H9 (cell line): ENCODE measurements around the gene C22orf23. TPM values are rescaled to one million over a fixed set of nuclear protein-coding genes. Genes with fewer than 3 reads are reported as not detected.

ENCODE experiments used
- DNase-seq: peaks from one replicate; pipeline ENCODE4 v3.0.0-alpha.2; 2017
- H2AFZ ChIP-seq: one replicate; pipeline ENCODE4 v1.6.1; 2013; ENCODE audit warnings: mild to moderate bottlenecking, low read length, control low read depth, moderate library complexity
- H2AK5ac ChIP-seq: 2 replicates; pipeline ENCODE4 v1.6.1; 2013; ENCODE audit warnings: low read length, control low read depth, mixed read lengths; ENCODE audit not compliant: insufficient read length
- H2BK120ac ChIP-seq: one replicate; pipeline ENCODE4 v1.6.1; 2013; ENCODE audit warnings: low read depth, mild to moderate bottlenecking, low read length, control low read depth, inconsistent platforms; ENCODE audit not compliant: poor library complexity, severe bottlenecking
- H2BK12ac ChIP-seq: 2 replicates; pipeline ENCODE4 v1.6.1; 2013; ENCODE audit warnings: low read length, control low read depth, mixed read lengths, low read depth; ENCODE audit not compliant: insufficient read length
- H2BK15ac ChIP-seq: 2 replicates; pipeline ENCODE4 v1.6.1; 2013; ENCODE audit warnings: low read depth, low read length, control low read depth
- H2BK20ac ChIP-seq: one replicate; pipeline ENCODE4 v1.6.1; 2013; ENCODE audit warnings: low read depth, mild to moderate bottlenecking, low read length, control low read depth, inconsistent platforms; ENCODE audit not compliant: poor library complexity, severe bottlenecking
- H2BK5ac ChIP-seq: 2 replicates; pipeline ENCODE4 v1.6.1; 2013; ENCODE audit warnings: low read length, control low read depth, mixed read lengths; ENCODE audit not compliant: insufficient read length
- H3K14ac ChIP-seq: 2 replicates; pipeline ENCODE4 v1.6.1; 2013; ENCODE audit warnings: low read length, control low read depth; ENCODE audit not compliant: insufficient read depth
- H3K18ac ChIP-seq: 2 replicates; pipeline ENCODE4 v1.6.1; 2013; ENCODE audit warnings: low read depth, mild to moderate bottlenecking, mixed read lengths, low read length, control low read depth; ENCODE audit not compliant: insufficient read length
- H3K23ac ChIP-seq: 2 replicates; pipeline ENCODE4 v1.6.1; 2013; ENCODE audit warnings: low read length, control low read depth, mixed read lengths, low read depth; ENCODE audit not compliant: insufficient read length
- H3K23me2 ChIP-seq: 2 replicates; pipeline ENCODE4 v1.6.1; 2013; ENCODE audit warnings: low read depth, mild to moderate bottlenecking, mixed read lengths, low read length, control low read depth; ENCODE audit not compliant: insufficient read length, poor library complexity, severe bottlenecking
- H3K27ac ChIP-seq: 2 replicates; pipeline ENCODE4 v1.5.1; 2013; ENCODE audit warnings: low read length, control low read depth, mixed read lengths, low read depth; ENCODE audit not compliant: insufficient read length
- H3K27me3 ChIP-seq: 2 replicates; pipeline ENCODE4 v1.6.1; 2013; ENCODE audit warnings: low read length, control low read depth, inconsistent platforms; ENCODE audit not compliant: insufficient read depth
- H3K4ac ChIP-seq: 2 replicates; pipeline ENCODE4 v1.6.1; 2013; ENCODE audit warnings: low read depth, mild to moderate bottlenecking, control low read depth, inconsistent platforms, low read length, moderate library complexity
- H3K4me1 ChIP-seq: 2 replicates; pipeline ENCODE4 v1.6.1; 2013; ENCODE audit warnings: low read length, control low read depth, inconsistent platforms; ENCODE audit not compliant: insufficient read depth
- H3K4me2 ChIP-seq: 2 replicates; pipeline ENCODE4 v1.6.1; 2013; ENCODE audit warnings: low read length, control low read depth, mixed read lengths; ENCODE audit not compliant: insufficient read length, insufficient read depth
- H3K56ac ChIP-seq: 2 replicates; pipeline ENCODE4 v1.6.1; 2013; ENCODE audit warnings: low read depth, mild to moderate bottlenecking, mixed read lengths, low read length, control low read depth; ENCODE audit not compliant: insufficient read length
- H3K79me1 ChIP-seq: 2 replicates; pipeline ENCODE4 v1.6.1; 2013; ENCODE audit warnings: low read depth, mild to moderate bottlenecking, moderate library complexity, low read length, control low read depth, inconsistent platforms; ENCODE audit not compliant: insufficient read depth, poor library complexity, severe bottlenecking
- H3K79me2 ChIP-seq: 2 replicates; pipeline ENCODE4 v1.6.1; 2013; ENCODE audit warnings: low read length, control low read depth, inconsistent platforms; ENCODE audit not compliant: insufficient read depth
- H3K9ac ChIP-seq: 2 replicates; pipeline ENCODE4 v1.6.1; 2013; ENCODE audit warnings: low read length, control low read depth, mixed read lengths; ENCODE audit not compliant: insufficient read length; ENCODE audit errors: extremely low read depth
- H3K9me3 ChIP-seq: one replicate; pipeline ENCODE4 v1.6.1; 2013; ENCODE audit warnings: low read depth, low read length, inconsistent platforms; ENCODE audit not compliant: control insufficient read depth
- H3T11ph ChIP-seq: one replicate; pipeline ENCODE4 v1.6.1; 2013; ENCODE audit warnings: mild to moderate bottlenecking, low read length, control low read depth, inconsistent platforms
- H4K20me1 ChIP-seq: one replicate; pipeline ENCODE4 v1.6.1; 2013; ENCODE audit not compliant: control insufficient read depth, insufficient read length, insufficient read depth
- H4K5ac ChIP-seq: 2 replicates; pipeline ENCODE4 v1.6.1; 2013; ENCODE audit warnings: low read depth, mild to moderate bottlenecking, mixed read lengths, low read length, control low read depth; ENCODE audit not compliant: insufficient read length
- H4K8ac ChIP-seq: replicated peaks from 2 replicates; pipeline ENCODE4 v1.6.1; 2013; ENCODE audit warnings: low read length, control low read depth, mixed read lengths, low read depth; ENCODE audit not compliant: insufficient read length
- H4K91ac ChIP-seq: 2 replicates; pipeline ENCODE4 v1.6.1; 2013; ENCODE audit warnings: low read depth, mild to moderate bottlenecking, moderate library complexity, mixed read lengths, low read length, control low read depth; ENCODE audit not compliant: insufficient read length
- H3K27ac Mint-ChIP-seq, 3 experiments: 2 replicates in 2 of 3; 3 replicates in 1 of 3; pipeline ENCODE4 v1.8.0; 2020 to 2021; ENCODE audit warnings: mixed read lengths in 3 of 3, mild to moderate bottlenecking in 1 of 3, moderate library complexity in 1 of 3
- H3K27me3 Mint-ChIP-seq: 2 replicates; pipeline ENCODE4 v1.8.0; 2021; ENCODE audit warnings: low read depth, mild to moderate bottlenecking, moderate library complexity, mixed read lengths
- H3K36me3 Mint-ChIP-seq, 3 experiments: 2 replicates in 2 of 3; 3 replicates in 1 of 3; pipeline ENCODE4 v1.8.0; 2020 to 2021; ENCODE audit warnings: low read depth in 3 of 3, mixed read lengths in 3 of 3; ENCODE audit not compliant: insufficient read depth in 1 of 3
- H3K4me1 Mint-ChIP-seq, 2 experiments: 2 replicates each; pipeline ENCODE4 v1.8.0; 2020; ENCODE audit warnings: mixed read lengths in 2 of 2
- H3K4me3 Mint-ChIP-seq, 2 experiments: 2 replicates in 1 of 2; 3 replicates in 1 of 2; pipeline ENCODE4 v1.8.0; 2020 to 2021; ENCODE audit warnings: mild to moderate bottlenecking in 2 of 2, mixed read lengths in 2 of 2, moderate library complexity in 1 of 2
- H3K9me3 Mint-ChIP-seq, 2 experiments: 2 replicates in 1 of 2; 3 replicates in 1 of 2; pipeline ENCODE4 v1.8.0; 2020; ENCODE audit warnings: mild to moderate bottlenecking in 2 of 2, mixed read lengths in 2 of 2, moderate library complexity in 1 of 2
- WGBS: extraction: QIAGEN DNeasy Blood & Tissue Kit; methylation state at CpG from one replicate; pipeline ENCODE4 v1.1.7; 2013; ENCODE audit warnings: missing lambda C conversion rate, low lambda C conversion rate, mixed read lengths; ENCODE audit not compliant: insufficient read length; ENCODE audit errors: extremely low coverage; 5-methylcytosine and 5-hydroxymethylcytosine counted together
- total RNA-seq: library from RNA; stranded (reverse); gene quantifications from 2 replicates; pipeline ENCODE4 v1.2.1, GENCODE V29; 2021
- TF ChIP-seq, protein P1 (sequence below): fragments of 200-600 bp; sonication (generic); conservative IDR thresholded peaks from 3 replicates; pipeline ENCODE4 v1.8.0; 2021; ENCODE audit warnings: antibody characterized with exemption, mild to moderate bottlenecking

Gene C22orf23
- total RNA-seq, 1 experiment from 2014 or later = 0.57 TPM

- Histone ChIP-seq H2AFZ (no peak overlapping the region), H3K23ac (no peak overlapping the region), H3K4ac (no peak overlapping the region), H3K79me2 (no peaks in the 10 kb centered on the region), H4K91ac (no peak overlapping the region), H3K23me2 (peaks cover 5% of the 10 kb centered on the region), H3K14ac (peak overlapping the region; percentile 34; the same call in 1 of the 2 replicates), H3K4me2 (peak overlapping the region; percentile 33), H3T11ph (no peak overlapping the region), H3K79me1 (no peaks in the 10 kb centered on the region), H2BK15ac (no peak overlapping the region), H3K56ac (no peak overlapping the region), H3K27ac (no peak overlapping the region), H3K9me3 (no peaks in the 10 kb centered on the region), H3K4me1 (0 out of 2 replicates have a peak, but pooled peaks cover 3% of the 10 kb centered on the region), H2BK12ac (no peak overlapping the region), H3K9ac (no peak overlapping the region), H2BK20ac (no peak overlapping the region), H2BK120ac (no peak overlapping the region), H3K18ac (no peak overlapping the region), H2BK5ac (no peak overlapping the region), H4K8ac (no peak overlapping the region), H4K5ac (no peak overlapping the region), H3K27me3 (no peaks in the 10 kb centered on the region), H2AK5ac (no peak overlapping the region), H4K20me1 (no peaks in the 10 kb centered on the region)
- TF ChIP-seq, protein P1, sequence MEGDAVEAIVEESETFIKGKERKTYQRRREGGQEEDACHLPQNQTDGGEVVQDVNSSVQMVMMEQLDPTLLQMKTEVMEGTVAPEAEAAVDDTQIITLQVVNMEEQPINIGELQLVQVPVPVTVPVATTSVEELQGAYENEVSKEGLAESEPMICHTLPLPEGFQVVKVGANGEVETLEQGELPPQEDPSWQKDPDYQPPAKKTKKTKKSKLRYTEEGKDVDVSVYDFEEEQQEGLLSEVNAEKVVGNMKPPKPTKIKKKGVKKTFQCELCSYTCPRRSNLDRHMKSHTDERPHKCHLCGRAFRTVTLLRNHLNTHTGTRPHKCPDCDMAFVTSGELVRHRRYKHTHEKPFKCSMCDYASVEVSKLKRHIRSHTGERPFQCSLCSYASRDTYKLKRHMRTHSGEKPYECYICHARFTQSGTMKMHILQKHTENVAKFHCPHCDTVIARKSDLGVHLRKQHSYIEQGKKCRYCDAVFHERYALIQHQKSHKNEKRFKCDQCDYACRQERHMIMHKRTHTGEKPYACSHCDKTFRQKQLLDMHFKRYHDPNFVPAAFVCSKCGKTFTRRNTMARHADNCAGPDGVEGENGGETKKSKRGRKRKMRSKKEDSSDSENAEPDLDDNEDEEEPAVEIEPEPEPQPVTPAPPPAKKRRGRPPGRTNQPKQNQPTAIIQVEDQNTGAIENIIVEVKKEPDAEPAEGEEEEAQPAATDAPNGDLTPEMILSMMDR = no peak
- Mint-ChIP-seq H3K27ac (peak overlapping the region in 2 of 3 experiments; percentile 34 to 84; a peak in 1 of 7 replicates), H3K4me3 (peak overlapping the region; percentile 76 to 85), H3K27me3 (no peaks in the 10 kb centered on the region), H3K9me3 (no peaks in the 10 kb centered on the region), H3K36me3 (peaks cover 3 to 14% (median 10%) of the 10 kb centered on the region in 3 experiments; a peak in 4 of 7 replicates), H3K4me1 (peaks cover 47 to 48% of the 10 kb centered on the region in 2 experiments)
- WGBS = no CpG with 5 or more reads among the region's 19 CpGs
- no peak for DNase-seq
Observed at GRCh38 chr22:37907036-37907954, 46.1 kb downstream of the C22orf23 start.
